ENCODE data around the gene SLC34A1. TPM values are rescaled to one million over a fixed set of nuclear protein-coding genes. Genes with fewer than 3 reads are reported as not detected.

The SLC34A1 gene
- total RNA-seq, 2 experiments from 2014 or later: not detected

- ChIA-PET POLR2A (interaction anchor here (0.5 to 10.3 kb wide), 6 partner anchors 15 to 57 kb away, joined by 3 to 226 read pairs (median 14); partner anchors contain the start of gene PRR7), CTCF (interaction anchor here (0.6 to 14.3 kb wide), 10 partner anchors 11 to 119 kb away, joined by 3 to 145 read pairs (median 4); partner anchors contain the start of genes F12 and PFN3)
Observed at GRCh38 chr5:177428574-177429217, 44.5 kb downstream of the SLC34A1 start.

DNA sequence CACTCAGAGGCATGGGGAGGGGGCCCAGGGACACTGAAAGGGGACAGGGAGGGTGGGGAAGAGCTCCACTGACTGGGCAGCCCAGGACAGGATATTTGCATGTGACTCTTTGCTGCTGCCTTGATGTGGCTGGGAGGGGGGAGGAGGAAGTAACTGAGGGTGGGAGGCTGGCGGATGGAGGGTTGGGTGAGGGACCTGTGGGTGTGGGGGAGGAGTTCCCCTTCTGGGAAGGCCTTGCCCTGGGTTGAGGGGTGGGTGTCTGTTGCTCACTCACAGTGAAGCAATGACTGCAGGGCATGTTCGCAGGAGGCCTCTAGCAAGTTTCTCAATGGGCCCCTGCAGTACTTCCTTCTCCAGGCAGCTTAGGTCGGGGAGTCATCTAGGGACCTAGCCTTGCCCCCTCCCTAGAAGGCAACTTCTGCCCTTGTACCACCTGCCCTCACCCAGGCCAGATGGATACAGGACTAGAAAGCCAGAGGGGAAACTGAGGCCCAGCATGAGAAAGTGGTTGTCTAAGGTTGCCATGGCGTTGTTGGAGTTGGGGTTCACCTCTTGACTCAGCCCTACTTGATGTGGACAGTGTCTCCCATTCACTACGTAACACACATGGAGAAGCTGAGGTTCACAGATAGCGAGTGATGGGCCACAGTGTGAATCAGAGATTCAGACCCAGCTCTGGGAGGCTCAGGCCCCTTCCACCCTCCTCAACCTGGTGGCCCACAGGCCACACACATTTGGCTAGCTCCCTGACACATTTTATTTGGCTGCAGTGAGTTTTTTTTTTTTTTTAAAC, 45.2 kb downstream of the SLC34A1 start:
- CTCF ChIA-PET: interaction anchor here (0.6 to 14.3 kb wide), 11 partner anchors 10 to 86 kb away, joined by 3 to 145 read pairs (median 5); partner anchors contain the start of genes F12 and PFN3
- POLR2A ChIA-PET: interaction anchor here (0.5 to 10.3 kb wide), 8 partner anchors 14 to 80 kb away, joined by 3 to 226 read pairs (median 10); partner anchors contain the start of gene PRR7

DNA sequence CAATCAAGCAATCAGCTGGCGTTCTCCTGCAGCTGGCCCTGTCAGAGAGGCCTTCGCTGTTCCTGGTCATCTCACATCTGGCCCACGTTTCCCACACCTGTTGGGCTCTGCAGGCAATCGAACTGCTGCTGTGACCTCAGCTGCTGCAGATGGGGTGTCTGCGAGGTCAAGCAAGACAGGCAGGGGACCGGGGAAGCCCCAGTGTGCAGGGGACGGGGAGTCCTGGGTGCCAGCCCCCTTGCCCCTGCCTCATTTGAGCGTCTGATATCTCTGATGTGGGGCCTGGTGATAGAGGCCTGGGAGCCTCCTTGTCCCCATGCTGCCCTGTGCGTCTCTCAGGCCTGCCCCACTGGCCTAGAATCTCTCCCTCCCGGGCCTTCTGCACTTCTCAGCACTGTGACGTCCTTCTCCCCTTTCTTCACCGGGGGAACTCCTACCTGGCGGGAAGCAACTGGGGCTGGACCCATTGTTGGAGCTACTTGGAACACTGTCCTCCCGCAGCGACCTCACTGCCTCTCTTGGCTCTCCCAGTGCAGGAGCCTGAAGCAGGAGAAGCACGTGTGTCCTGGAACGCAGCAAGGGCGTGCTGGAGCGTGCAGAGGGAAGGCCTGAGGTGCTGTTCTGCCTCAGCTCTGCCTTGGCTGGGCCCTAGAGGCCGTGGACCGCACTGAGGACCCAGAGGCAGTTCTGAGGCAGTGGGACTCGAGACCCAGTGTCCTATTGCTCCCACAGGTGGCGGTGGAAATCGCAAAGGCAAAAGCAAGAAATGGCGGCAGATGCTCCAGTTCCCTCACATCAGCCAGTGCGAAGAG, 46.1 kb downstream of the SLC34A1 start:
- POLR2A ChIA-PET: interaction anchor here (0.7 to 10.3 kb wide), 8 partner anchors 13 to 81 kb away, joined by 4 to 226 read pairs (median 10); partner anchors contain the start of gene PRR7
- CTCF ChIA-PET: interaction anchor here (0.9 to 14.3 kb wide), 9 partner anchors 10 to 127 kb away, joined by 3 to 145 read pairs (median 23); partner anchors contain the start of genes PFN3, PRELID1 and RAB24

GRCh38 chr5:177430972-177431316, 46.7 kb downstream of the SLC34A1 start:
- POLR2A ChIA-PET: interaction anchor here (1.3 to 10.3 kb wide), 6 partner anchors 12 to 63 kb away, joined by 4 to 226 read pairs (median 12); partner anchors contain the start of gene PRR7
- CTCF ChIA-PET: interaction anchor here (0.9 to 14.3 kb wide), 11 partner anchors 10 to 127 kb away, joined by 3 to 145 read pairs (median 10); partner anchors contain the start of genes PFN3, PRELID1 and RAB24

- POLR2A ChIA-PET: interaction anchor here (0.6 to 10.3 kb wide), 7 partner anchors 12 to 62 kb away, joined by 3 to 226 read pairs (median 4); partner anchors contain the start of gene PRR7
- CTCF ChIA-PET: interaction anchor here (0.6 to 14.3 kb wide), 15 partner anchors 9 to 128 kb away, joined by 3 to 145 read pairs (median 6); partner anchors contain the start of genes PFN3, PRELID1 and RAB24
Observed at GRCh38 chr5:177431317-177432142, 47.3 kb downstream of the SLC34A1 start.

GRCh38 chr5:177432143-177432838, 48.1 kb downstream of the SLC34A1 start:
- CTCF ChIA-PET: interaction anchor here (0.6 to 14.3 kb wide), 13 partner anchors 8 to 123 kb away, joined by 3 to 145 read pairs (median 10); partner anchors contain the start of gene PFN3

DNA sequence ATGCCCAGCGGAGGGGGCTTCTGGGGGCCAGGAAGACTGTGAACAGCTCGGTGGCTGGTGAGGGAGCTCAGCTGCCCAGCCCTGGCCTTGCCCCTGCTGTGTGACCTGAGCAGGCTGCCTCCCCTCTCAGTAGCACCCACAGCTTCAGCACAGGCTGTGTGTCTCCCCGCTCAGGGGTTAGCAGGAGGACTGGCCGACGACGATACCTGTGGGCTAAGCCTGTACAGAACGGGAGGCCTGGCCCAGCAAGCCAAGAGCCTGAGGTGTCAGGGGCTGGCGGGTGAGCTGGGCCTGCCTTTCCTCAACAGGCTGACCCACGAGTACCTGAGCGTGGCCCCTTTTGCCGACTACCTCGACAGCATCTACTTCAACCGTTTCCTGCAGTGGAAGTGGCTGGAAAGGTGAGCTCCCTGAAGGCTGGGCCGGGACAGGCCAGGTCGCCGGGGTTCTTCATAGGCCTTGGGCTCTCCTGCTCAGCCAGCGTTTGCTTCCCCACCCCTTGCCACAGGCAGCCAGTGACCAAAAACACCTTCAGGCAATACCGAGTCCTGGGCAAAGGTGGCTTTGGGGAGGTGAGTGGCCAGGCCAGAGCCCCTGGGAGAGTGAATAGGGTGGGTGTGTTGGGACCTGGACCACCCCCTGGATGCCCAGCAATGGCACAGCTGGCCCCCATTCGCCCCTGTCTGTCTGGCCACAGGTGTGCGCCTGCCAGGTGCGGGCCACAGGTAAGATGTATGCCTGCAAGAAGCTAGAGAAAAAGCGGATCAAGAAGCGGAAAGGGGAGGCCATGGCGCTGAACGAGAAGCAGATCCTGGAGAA, 48.8 kb downstream of the SLC34A1 start:
- POLR2A ChIA-PET: interaction anchor here (0.9 to 10.3 kb wide), 4 partner anchors 10 to 30 kb away, joined by 3 to 226 read pairs (median 26); partner anchors contain the start of gene PRR7
- CTCF ChIA-PET: interaction anchor here (1.3 to 14.3 kb wide), 7 partner anchors 11 to 123 kb away, joined by 6 to 145 read pairs (median 23); partner anchors contain the start of gene PFN3

More at GRCh38 chr5:177432143-177432838, 48.1 kb downstream of the SLC34A1 start:
- POLR2A ChIA-PET: interaction anchor here (0.6 to 10.3 kb wide), 7 partner anchors 11 to 61 kb away, joined by 3 to 226 read pairs (median 4); partner anchors contain the start of gene PRR7

GRCh38 chr5:177433658-177434217, 49.5 kb downstream of the SLC34A1 start:
- POLR2A ChIA-PET: interaction anchor here (0.9 to 10.3 kb wide), 4 partner anchors 9 to 31 kb away, joined by 3 to 226 read pairs (median 26); partner anchors contain the start of gene PRR7
- CTCF ChIA-PET: interaction anchor here (1.1 to 14.3 kb wide), 6 partner anchors 11 to 44 kb away, joined by 3 to 145 read pairs (median 22); partner anchors contain the start of gene PFN3

DNA sequence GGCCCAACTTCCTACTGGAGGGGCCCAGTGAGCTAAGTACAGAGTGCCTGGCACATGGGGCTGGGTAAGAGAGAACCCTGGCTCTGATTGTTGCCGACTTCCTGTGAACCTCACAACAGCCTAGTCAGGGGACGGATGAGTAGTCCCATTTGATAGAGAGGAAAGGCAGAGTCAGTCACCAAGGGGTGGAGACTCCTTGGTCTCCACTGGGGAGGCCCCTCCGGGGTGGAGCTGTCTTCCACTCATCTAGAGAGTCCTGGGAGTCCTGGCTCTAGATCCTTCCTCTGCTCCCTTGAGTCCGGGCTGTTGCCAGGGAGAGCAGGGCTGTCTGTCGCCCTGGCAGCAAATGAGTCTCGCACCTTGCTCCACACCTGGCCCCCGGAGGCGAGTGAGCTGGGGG, 50.2 kb downstream of the SLC34A1 start:
- CTCF ChIA-PET: interaction anchor here (1.1 to 14.3 kb wide), 6 partner anchors 10 to 44 kb away, joined by 3 to 145 read pairs (median 22); partner anchors contain the start of gene PFN3

GRCh38 chr5:177434942-177435738, 50.9 kb downstream of the SLC34A1 start:
- ChIA-PET POLR2A (interaction anchor here (0.7 to 10.3 kb wide), 3 partner anchors 8 to 46 kb away, joined by 3 to 226 read pairs (median 48); partner anchors contain the start of gene PRR7), CTCF (interaction anchor here (1.2 to 14.3 kb wide), 5 partner anchors 9 to 45 kb away, joined by 3 to 145 read pairs (median 31); partner anchors contain the start of gene PFN3)

More for the DNA sequence above, 50.2 kb downstream of the SLC34A1 start:
- POLR2A ChIA-PET: interaction anchor here (0.6 to 10.3 kb wide), 5 partner anchors 9 to 126 kb away, joined by 3 to 226 read pairs (median 5); partner anchors contain the start of gene PRR7

- ChIA-PET POLR2A (interaction anchor here (1.0 kb wide), 1 partner anchor 10 kb away, joined by 3 read pairs; the partner anchor contains the start of gene PRR7), CTCF (interaction anchor here (0.6 to 1.9 kb wide), 4 partner anchors 10 to 45 kb away, joined by 4 to 7 read pairs (median 5); no protein-coding TSS in a partner anchor)
Observed at GRCh38 chr5:177435847-177436536, 51.8 kb downstream of the SLC34A1 start.

- CTCF ChIA-PET: interaction anchor here (1.0 to 1.9 kb wide), 5 partner anchors 17 to 48 kb away, joined by 3 to 7 read pairs (median 4); no protein-coding TSS in a partner anchor
- POLR2A ChIA-PET: interaction anchor here (1.0 to 13.1 kb wide), 2 partner anchors 7 to 9 kb away, joined by 3 to 226 read pairs; partner anchors contain the start of genes GRK6 and PRR7
Observed at GRCh38 chr5:177437623-177438022, 53.4 kb downstream of the SLC34A1 start.

GRCh38 chr5:177438468-177438867, 54.2 kb downstream of the SLC34A1 start:
- ChIA-PET CTCF (interaction anchor here (19.6 kb wide), 1 partner anchor 35 kb away, joined by 312 read pairs; the partner anchor contains the start of gene PFN3), POLR2A (interaction anchor here (1.0 to 13.1 kb wide), 2 partner anchors 8 kb away, joined by 3 to 226 read pairs; partner anchors contain the start of genes GRK6 and PRR7)

All from activated CD8-positive, alpha-beta memory T cell treated with anti-CD3 and anti-CD28 coated beads for 36 hours (primary cell).